HepG2 (cell line): ENCODE data around the gene HYLS1. TPM values are rescaled to one million over a fixed set of nuclear protein-coding genes. Genes with fewer than 3 reads are reported as not detected.

ENCODE experiments used
- ATAC-seq: fragments of 200-7000 bp; cut with Tn5 transposase; 3 replicates; pipeline ENCODE4 v1.9.1; 2020; ENCODE audit warnings: mild to moderate bottlenecking, moderate library complexity
- BruUV-seq: library from RNA; stranded (reverse); fragments of 400-500 nt; replicated peaks from 2 replicates; lab custom pipeline; 2021; lab: Mats Ljungman, UMichigan
- CTCF ChIA-PET: fragments of 300-600 bp; formaldehyde crosslinking; extraction: SDS; loops from one replicate; lab custom pipeline; 2021; ENCODE audit warnings: low total read pairs, inconsistent platforms, low intra/inter-chr PET ratio; lab: Yijun Ruan, JAX
- POLR2A ChIA-PET: fragments of 350-600 bp; sonication (Branson Sonifier 250); formaldehyde crosslinking; loops from one replicate; lab custom pipeline; 2020; ENCODE audit warnings: antibody characterized with exemption, inconsistent platforms; lab: Yijun Ruan, JAX
- DNase-seq: peaks from one replicate; pipeline ENCODE4 v3.0.0-alpha.2; 2015; ENCODE audit warnings: low spot score
- FAIRE-seq: peaks from 3 replicates; lab custom pipeline; 2011; peaks lifted over from hg19 to GRCh38; lab: Jason Lieb, UNC
- H2AFZ ChIP-seq: one replicate; pipeline ENCODE4 v1.6.1; 2011; ENCODE audit warnings: low read length, inconsistent platforms
- H3K27ac ChIP-seq: fragments of 300-600 bp; 3 replicates; pipeline ENCODE4 v1.8.0; 2011; ENCODE audit warnings: mixed run types, mild to moderate bottlenecking, mixed read lengths, low read length, inconsistent platforms; ENCODE audit not compliant: insufficient read depth; ENCODE audit errors: extremely low read length
- H3K27me3 ChIP-seq, 2 experiments: fragments of 200-600 bp in 1 of 2; 2 replicates in 1 of 2; 3 replicates in 1 of 2; pipeline versions ENCODE4 v1.6.0 to v1.8.0; 2011; ENCODE audit warnings: low read length in 2 of 2, mild to moderate bottlenecking in 2 of 2, moderate library complexity in 2 of 2, inconsistent platforms in 1 of 2; ENCODE audit not compliant: insufficient read depth in 2 of 2, control insufficient read depth in 1 of 2
- H3K36me3 ChIP-seq, 2 experiments: fragments of 200-600 bp in 1 of 2; replicated peaks in 1 of 2; 2 replicates in 1 of 2; 3 replicates in 1 of 2; pipeline versions ENCODE4 v1.5.1 to v1.8.0; 2011; ENCODE audit warnings: low read length in 2 of 2, inconsistent platforms in 1 of 2; ENCODE audit not compliant: insufficient read depth in 2 of 2, control insufficient read depth in 1 of 2
- H3K4me1 ChIP-seq: 2 replicates; pipeline ENCODE4 v1.5.1; 2012; ENCODE audit warnings: low read length, inconsistent platforms; ENCODE audit not compliant: insufficient read depth
- H3K4me2 ChIP-seq: 2 replicates; pipeline ENCODE4 v1.6.0; 2011; ENCODE audit warnings: low read depth, low read length, inconsistent platforms
- H3K4me3 ChIP-seq, 3 experiments: fragments of 200-600 bp in 1 of 3; sonication (generic), shearing (Covaris generic) in 1 of 3; replicated peaks in 1 of 3; 2 replicates each; pipeline ENCODE4 v1.5.1; 2011 to 2016; ENCODE audit warnings: low read length in 3 of 3, inconsistent platforms in 2 of 3, low read depth in 2 of 3, mild to moderate bottlenecking in 2 of 3, control low read depth in 1 of 3, mixed read lengths in 1 of 3; ENCODE audit not compliant: insufficient read depth in 1 of 3
- H3K79me2 ChIP-seq: one replicate; pipeline ENCODE4 v1.6.1; 2011; ENCODE audit warnings: low read length, inconsistent platforms; ENCODE audit not compliant: insufficient read depth
- H3K9ac ChIP-seq: 2 replicates; pipeline ENCODE4 v1.6.0; 2011; ENCODE audit warnings: mild to moderate bottlenecking, low read depth, low read length, inconsistent platforms; ENCODE audit not compliant: insufficient read depth
- H3K9me3 ChIP-seq: 2 replicates; pipeline ENCODE4 v1.5.1; 2012; ENCODE audit warnings: mild to moderate bottlenecking, low read length
- H4K20me1 ChIP-seq: 2 replicates; pipeline ENCODE4 v1.6.0; 2011; ENCODE audit warnings: inconsistent platforms, mild to moderate bottlenecking, low read length, moderate library complexity; ENCODE audit not compliant: insufficient read depth
- AGO1 ChIP-seq: fragments of 200-400 bp; formaldehyde crosslinking; IDR thresholded peaks from 2 replicates; pipeline ENCODE4 v1.6.1; 2017; ENCODE audit warnings: mild to moderate bottlenecking, low read depth, low read length, moderate library complexity; ENCODE audit not compliant: poor library complexity, severe bottlenecking
- HIVEP1 ChIP-seq: sonication (generic); formaldehyde crosslinking; IDR thresholded peaks from 2 replicates; pipeline ENCODE4 v1.4.0; 2020; ENCODE audit warnings: mild to moderate bottlenecking, missing genetic modification reagents
- SIX1 ChIP-seq: sonication (generic); formaldehyde crosslinking; IDR thresholded peaks from 2 replicates; pipeline ENCODE4 v1.4.0; 2020; ENCODE audit warnings: missing genetic modification reagents, borderline replicate concordance
- SMYD3 ChIP-seq: sonication (generic); formaldehyde crosslinking; IDR thresholded peaks from 2 replicates; pipeline ENCODE4 v1.8.1; 2023; ENCODE audit warnings: mild to moderate bottlenecking, missing genetic modification reagents
- SP5 ChIP-seq: IDR thresholded peaks from 2 replicates; pipeline ENCODE4 v1.6.1; 2016; ENCODE audit warnings: low read depth, borderline replicate concordance
- THAP11 ChIP-seq: IDR thresholded peaks from 2 replicates; pipeline ENCODE4 v1.6.1; 2016; ENCODE audit warnings: missing biosample characterization, missing genetic modification reagents
- ZNF589 ChIP-seq: sonication (generic); formaldehyde crosslinking; conservative IDR thresholded peaks from 2 replicates; pipeline ENCODE4 v1.8.0; 2022; ENCODE audit warnings: mild to moderate bottlenecking, moderate library complexity, missing genetic modification reagents
- WGBS: methylation state at CpG from one replicate; pipeline ENCODE4 v1.1.6; 2017; ENCODE audit warnings: low lambda C conversion rate; 5-methylcytosine and 5-hydroxymethylcytosine counted together
- in situ Hi-C: cut with HindIII; loops from 2 replicates; pipeline ENCODE4 v1.10.0; 2017; ENCODE audit warnings: low pct_unique_long_range_greater_than_20kb; ENCODE audit not compliant: extremely low pct_ligation_motif_present
- intact Hi-C: fragments of 100-400 bp; cut with micrococcal nuclease; formaldehyde crosslinking; loops from one replicate; pipeline ENCODE4 v1.10.0; 2022; ENCODE audit not compliant: unreplicated experiment
- polyA plus RNA-seq, 8 experiments: library from polyadenylated mRNA; depleted of rRNA in 3 of 8; stranded (reverse) in 7 of 8; unstranded in 1 of 8; fragments of >200 nt; fragmentation: Illumina TruSeq in 4 of 8; extraction: Trizol in 4 of 8; gene quantifications; 2 replicates each; pipeline versions ENCODE4 v1.2.1 to v1.2.3, GENCODE V29; 2011 to 2016; ENCODE audit warnings: low read depth in 4 of 8, missing spikeins in 1 of 8, mixed read lengths in 1 of 8; ENCODE audit not compliant: insufficient read depth in 1 of 8
- total RNA-seq, 5 experiments: library from RNA; depleted of rRNA; stranded (reverse); fragments of >200 nt; fragmentation: Illumina TruSeq; extraction: Trizol; gene quantifications; 2 replicates each; pipeline ENCODE4 v1.2.3, GENCODE V29; 2016; ENCODE audit warnings: low read depth in 1 of 5
- TF ChIP-seq, protein P1 (sequence below): sonication (generic); formaldehyde crosslinking; IDR thresholded peaks from 2 replicates; pipeline ENCODE4 v1.8.0; 2023; ENCODE audit warnings: mild to moderate bottlenecking, missing genetic modification reagents
- TF ChIP-seq, protein P2 (sequence below): sonication (generic); formaldehyde crosslinking; IDR thresholded peaks from 2 replicates; pipeline ENCODE4 v1.8.1; 2023; ENCODE audit warnings: mild to moderate bottlenecking, missing genetic modification reagents
- TF ChIP-seq, protein P3 (sequence below): sonication (generic); formaldehyde crosslinking; IDR thresholded peaks from 2 replicates; pipeline ENCODE4 v1.5.1; 2020; ENCODE audit warnings: missing genetic modification reagents, mild to moderate bottlenecking, borderline replicate concordance
- TF ChIP-seq, protein P4 (sequence below): sonication (generic); formaldehyde crosslinking; IDR thresholded peaks from 2 replicates; pipeline ENCODE4 v1.5.1; 2020; ENCODE audit warnings: missing genetic modification reagents, mild to moderate bottlenecking, borderline replicate concordance

The HYLS1 gene
- total and polyA plus RNA-seq, 2 of the 13 experiments (the other 11 are each of a cell fraction or from before 2014, with no cell fraction given): 1.3 to 3.8 TPM

DNA sequence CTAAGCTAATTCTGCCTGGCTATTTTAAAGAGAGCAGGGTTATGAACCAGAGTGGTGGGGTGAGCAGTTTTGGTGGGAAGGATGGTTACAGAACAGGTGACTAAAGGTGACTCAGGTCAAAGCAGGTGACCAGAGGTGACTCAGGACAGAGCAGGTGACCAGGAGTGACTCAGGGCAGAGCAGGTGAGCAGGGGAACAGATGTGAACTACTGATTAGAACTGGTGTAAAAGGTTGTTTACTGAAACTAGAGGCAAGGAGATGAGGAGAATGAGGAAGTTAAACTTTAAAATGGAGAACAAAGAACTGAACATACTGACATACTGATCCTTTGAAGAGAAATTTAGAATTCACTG lies 15.4 kb upstream of the HYLS1 start:
- Histone ChIP-seq H3K9me3 (no peaks in the 10 kb centered on the region), H4K20me1 (no peaks in the 10 kb centered on the region), H3K4me1 (peaks cover 6% of the 10 kb centered on the region)
- no TSS peak for BruUV-seq
- TF ChIP-seq, protein P1, sequence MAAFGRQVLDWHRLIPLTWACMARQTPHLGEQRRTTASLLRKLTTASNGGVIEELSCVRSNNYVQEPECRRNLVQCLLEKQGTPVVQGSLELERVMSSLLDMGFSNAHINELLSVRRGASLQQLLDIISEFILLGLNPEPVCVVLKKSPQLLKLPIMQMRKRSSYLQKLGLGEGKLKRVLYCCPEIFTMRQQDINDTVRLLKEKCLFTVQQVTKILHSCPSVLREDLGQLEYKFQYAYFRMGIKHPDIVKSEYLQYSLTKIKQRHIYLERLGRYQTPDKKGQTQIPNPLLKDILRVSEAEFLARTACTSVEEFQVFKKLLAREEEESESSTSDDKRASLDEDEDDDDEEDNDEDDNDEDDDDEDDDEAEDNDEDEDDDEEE (CRISPR knock-in tag): no peak
- no peak for TF ChIP-seq AGO1
- TF ChIP-seq SIX1: no peak
- TF ChIP-seq, all 625 proteins: peak for 0
- DNase-seq: no peak
- no peak overlapping the region for H3K27ac ChIP-seq
- FAIRE-seq: no peak
- no peak overlapping the region for H2AFZ ChIP-seq
- H3K27me3 ChIP-seq: 0 out of 5 replicates have a peak, but pooled peaks cover 0 to 11% of the 10 kb centered on the region in 2 experiments
- CTCF ChIA-PET: interaction anchor here (1.0 to 1.3 kb wide), 2 partner anchors 148 to 318 kb away, joined by 4 to 5 read pairs; no protein-coding TSS in a partner anchor
- no peak for ATAC-seq
- no peak overlapping the region for H3K9ac ChIP-seq
- no peaks in the 10 kb centered on the region for H3K79me2 ChIP-seq
- POLR2A ChIA-PET: no interaction called here
- in situ Hi-C loops (loop anchor here (5.0 to 10.0 kb wide), 4 partner anchors 147 to 447 kb away; partner anchors contain the start of gene CHEK1), intact Hi-C loops (loop anchor here (5.0 kb wide), 1 partner anchor 910 kb away; no protein-coding TSS in a partner anchor)
- no peak overlapping the region for H3K4me3 ChIP-seq
- H3K4me2 ChIP-seq: no peak overlapping the region
- no peaks in the 10 kb centered on the region for H3K36me3 ChIP-seq

DNA sequence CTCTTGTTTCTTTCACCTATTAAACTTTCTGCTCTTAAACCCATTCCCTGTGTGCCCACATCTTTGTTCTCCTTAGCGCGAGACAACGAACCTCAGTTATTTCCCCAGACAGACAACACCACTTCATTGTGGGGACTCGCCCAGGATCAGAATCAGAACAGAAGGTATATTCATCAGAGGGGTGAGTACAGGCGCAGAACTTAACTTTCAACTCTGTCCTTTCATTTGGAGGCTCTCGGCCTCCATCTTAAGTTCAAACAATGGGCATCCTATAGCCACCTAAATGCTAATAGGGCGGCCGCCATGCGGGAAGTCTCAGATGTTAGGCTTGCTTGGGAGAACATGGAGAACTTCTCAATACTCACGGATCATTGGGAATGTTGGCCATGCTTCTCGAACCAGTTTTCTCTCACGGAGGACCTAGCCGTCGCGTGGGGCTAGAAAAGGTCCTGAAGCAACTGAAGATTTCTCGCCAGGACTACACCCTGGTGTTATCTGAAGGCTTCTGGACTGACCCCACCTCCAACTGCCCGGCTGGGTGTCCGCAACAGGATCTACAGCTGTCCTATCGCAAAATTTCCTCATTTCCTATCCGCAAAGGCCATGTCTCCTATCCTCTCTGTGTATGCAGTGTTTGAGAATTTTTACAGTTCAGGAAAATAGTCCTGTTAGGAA lies 13.4 kb upstream of the HYLS1 start:
- no TSS peak for BruUV-seq
- H4K20me1 ChIP-seq: no peaks in the 10 kb centered on the region
- 0 out of 5 replicates have a peak, but pooled peaks cover 0 to 5% of the 10 kb centered on the region in 2 experiments for H3K27me3 ChIP-seq
- H3K9me3 ChIP-seq: no peaks in the 10 kb centered on the region
- no peak overlapping the region for H3K27ac ChIP-seq
- POLR2A ChIA-PET: no interaction called here
- H3K4me1 ChIP-seq: peaks cover 6% of the 10 kb centered on the region
- no peak overlapping the region for H2AFZ ChIP-seq
- in situ Hi-C loops: loop anchor here (5.0 to 10.0 kb wide), 4 partner anchors 149 to 449 kb away; partner anchors contain the start of gene CHEK1
- H3K9ac ChIP-seq: no peak overlapping the region
- ATAC-seq (peak; percentile 50), FAIRE-seq (no peak), DNase-seq (no peak)
- WGBS: 54% methylated on average over 16 of the region's 20 CpGs
- intact Hi-C loops: loop anchor here (5.0 kb wide), 1 partner anchor 912 kb away; no protein-coding TSS in a partner anchor
- H3K4me2 ChIP-seq: peak overlapping the region; percentile 64
- no peaks in the 10 kb centered on the region for H3K79me2 ChIP-seq
- peak overlapping the region in 2 of 3 experiments; percentile 19 to 36; a peak in 3 of 6 replicates for H3K4me3 ChIP-seq
- CTCF ChIA-PET: interaction anchor here (0.5 to 1.9 kb wide), 4 partner anchors 36 to 451 kb away, joined by 3 to 7 read pairs (median 4); no protein-coding TSS in a partner anchor
- H3K36me3 ChIP-seq: no peaks in the 10 kb centered on the region
- TF ChIP-seq HIVEP1 (no peak), SMYD3 (CRISPR knock-in tag) (no peak), SP5 (no peak), ZNF589 (CRISPR knock-in tag) (no peak), THAP11 (no peak)
- TF ChIP-seq, protein P2, sequence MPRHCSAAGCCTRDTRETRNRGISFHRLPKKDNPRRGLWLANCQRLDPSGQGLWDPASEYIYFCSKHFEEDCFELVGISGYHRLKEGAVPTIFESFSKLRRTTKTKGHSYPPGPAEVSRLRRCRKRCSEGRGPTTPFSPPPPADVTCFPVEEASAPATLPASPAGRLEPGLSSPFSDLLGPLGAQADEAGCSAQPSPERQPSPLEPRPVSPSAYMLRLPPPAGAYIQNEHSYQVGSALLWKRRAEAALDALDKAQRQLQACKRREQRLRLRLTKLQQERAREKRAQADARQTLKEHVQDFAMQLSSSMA (CRISPR knock-in tag): no peak
- TF ChIP-seq, protein P3, sequence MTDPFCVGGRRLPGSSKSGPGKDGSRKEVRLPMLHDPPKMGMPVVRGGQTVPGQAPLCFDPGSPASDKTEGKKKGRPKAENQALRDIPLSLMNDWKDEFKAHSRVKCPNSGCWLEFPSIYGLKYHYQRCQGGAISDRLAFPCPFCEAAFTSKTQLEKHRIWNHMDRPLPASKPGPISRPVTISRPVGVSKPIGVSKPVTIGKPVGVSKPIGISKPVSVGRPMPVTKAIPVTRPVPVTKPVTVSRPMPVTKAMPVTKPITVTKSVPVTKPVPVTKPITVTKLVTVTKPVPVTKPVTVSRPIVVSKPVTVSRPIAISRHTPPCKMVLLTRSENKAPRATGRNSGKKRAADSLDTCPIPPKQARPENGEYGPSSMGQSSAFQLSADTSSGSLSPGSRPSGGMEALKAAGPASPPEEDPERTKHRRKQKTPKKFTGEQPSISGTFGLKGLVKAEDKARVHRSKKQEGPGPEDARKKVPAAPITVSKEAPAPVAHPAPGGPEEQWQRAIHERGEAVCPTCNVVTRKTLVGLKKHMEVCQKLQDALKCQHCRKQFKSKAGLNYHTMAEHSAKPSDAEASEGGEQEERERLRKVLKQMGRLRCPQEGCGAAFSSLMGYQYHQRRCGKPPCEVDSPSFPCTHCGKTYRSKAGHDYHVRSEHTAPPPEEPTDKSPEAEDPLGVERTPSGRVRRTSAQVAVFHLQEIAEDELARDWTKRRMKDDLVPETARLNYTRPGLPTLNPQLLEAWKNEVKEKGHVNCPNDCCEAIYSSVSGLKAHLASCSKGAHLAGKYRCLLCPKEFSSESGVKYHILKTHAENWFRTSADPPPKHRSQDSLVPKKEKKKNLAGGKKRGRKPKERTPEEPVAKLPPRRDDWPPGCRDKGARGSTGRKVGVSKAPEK (CRISPR knock-in tag): no peak
- TF ChIP-seq, protein P4, sequence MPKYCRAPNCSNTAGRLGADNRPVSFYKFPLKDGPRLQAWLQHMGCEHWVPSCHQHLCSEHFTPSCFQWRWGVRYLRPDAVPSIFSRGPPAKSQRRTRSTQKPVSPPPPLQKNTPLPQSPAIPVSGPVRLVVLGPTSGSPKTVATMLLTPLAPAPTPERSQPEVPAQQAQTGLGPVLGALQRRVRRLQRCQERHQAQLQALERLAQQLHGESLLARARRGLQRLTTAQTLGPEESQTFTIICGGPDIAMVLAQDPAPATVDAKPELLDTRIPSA (CRISPR knock-in tag): no peak
